ENCODE measurements around the gene TMEM54.

The TMEM54 gene

DNA sequence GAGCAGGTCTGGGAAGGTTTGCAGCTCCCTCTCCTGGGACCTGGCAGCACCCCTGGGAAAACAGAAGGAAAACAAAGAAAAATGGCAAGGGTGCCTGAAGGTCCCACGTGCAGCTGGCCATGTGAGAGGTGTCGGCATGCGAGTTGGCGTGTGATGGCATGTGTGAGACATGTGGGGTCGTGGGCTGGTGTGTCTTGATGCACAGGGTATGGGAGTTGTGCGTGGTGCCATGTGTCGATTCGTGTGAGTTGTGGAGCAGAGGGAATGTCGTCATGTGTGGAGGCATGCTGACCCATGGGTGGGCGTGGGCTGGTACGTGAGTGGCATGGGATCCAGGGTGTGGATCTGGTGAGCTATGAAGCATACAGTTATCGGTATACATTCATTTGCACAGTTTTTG lies 13.6 kb downstream of the TMEM54 start:
- DNase-seq (ENCODE audit: low spot score), result no peak
- in situ Hi-C loops (cut with MboI; ENCODE audit: low pct_unique_long_range_greater_than_20kb, low sequenced_read_pairs, unreplicated experiment), result no loop called here
- TF ChIP-seq CTCF (IDR thresholded peaks at IDR 0.05; ENCODE audit: extremely low read depth, insufficient read depth, missing control alignments), result no peak

- no peak for TF ChIP-seq CTCF (IDR thresholded peaks at IDR 0.05; ENCODE audit: extremely low read depth, insufficient read depth, missing control alignments)
- in situ Hi-C loops (cut with MboI; ENCODE audit: low pct_unique_long_range_greater_than_20kb, low sequenced_read_pairs, unreplicated experiment), result no loop called here
- DNase-seq (ENCODE audit: low spot score), result no peak
These were observed 14.3 kb downstream of the TMEM54 start for GRCh38 chr1:32886828-32887414.

GRCh38 chr1:32886004-32886827 lies 15.0 kb downstream of the TMEM54 start, which contains the start of gene HPCA:
HPCA (plus strand) TSS chr1:32886491; CDS start chr1:32888899, 2,408 bp downstream.
- DNase-seq (ENCODE audit: low spot score), result peak; percentile 71
- TF ChIP-seq CTCF (IDR thresholded peaks at IDR 0.05; ENCODE audit: extremely low read depth, insufficient read depth, missing control alignments), result peak; percentile 69
- in situ Hi-C loops (cut with MboI; ENCODE audit: low pct_unique_long_range_greater_than_20kb, low sequenced_read_pairs, unreplicated experiment), result no loop called here

- no peak for TF ChIP-seq CTCF (IDR thresholded peaks at IDR 0.05; ENCODE audit: extremely low read depth, insufficient read depth, missing control alignments)
- in situ Hi-C loops (cut with MboI; ENCODE audit: low pct_unique_long_range_greater_than_20kb, low sequenced_read_pairs, unreplicated experiment), result no loop called here
- DNase-seq (ENCODE audit: low spot score), result no peak
These were observed 15.5 kb downstream of the TMEM54 start for GRCh38 chr1:32885676-32886003.

- TF ChIP-seq CTCF (IDR thresholded peaks at IDR 0.05; ENCODE audit: extremely low read depth, insufficient read depth, missing control alignments), result no peak
- in situ Hi-C loops (cut with MboI; ENCODE audit: low pct_unique_long_range_greater_than_20kb, low sequenced_read_pairs, unreplicated experiment), result no loop called here
- DNase-seq (ENCODE audit: low spot score), result no peak
These were observed 16.5 kb downstream of the TMEM54 start for GRCh38 chr1:32884726-32885125.

GRCh38 chr1:32884032-32884372 lies 17.2 kb downstream of the TMEM54 start:
- no peak for DNase-seq (ENCODE audit: low spot score)
- in situ Hi-C loops (cut with MboI; ENCODE audit: low pct_unique_long_range_greater_than_20kb, low sequenced_read_pairs, unreplicated experiment), result no loop called here
- no peak for TF ChIP-seq CTCF (IDR thresholded peaks at IDR 0.05; ENCODE audit: extremely low read depth, insufficient read depth, missing control alignments)

Data from GM13977 (cell line).